Measurements from ENCODE around the gene APOB.

APOB gene

DNA sequence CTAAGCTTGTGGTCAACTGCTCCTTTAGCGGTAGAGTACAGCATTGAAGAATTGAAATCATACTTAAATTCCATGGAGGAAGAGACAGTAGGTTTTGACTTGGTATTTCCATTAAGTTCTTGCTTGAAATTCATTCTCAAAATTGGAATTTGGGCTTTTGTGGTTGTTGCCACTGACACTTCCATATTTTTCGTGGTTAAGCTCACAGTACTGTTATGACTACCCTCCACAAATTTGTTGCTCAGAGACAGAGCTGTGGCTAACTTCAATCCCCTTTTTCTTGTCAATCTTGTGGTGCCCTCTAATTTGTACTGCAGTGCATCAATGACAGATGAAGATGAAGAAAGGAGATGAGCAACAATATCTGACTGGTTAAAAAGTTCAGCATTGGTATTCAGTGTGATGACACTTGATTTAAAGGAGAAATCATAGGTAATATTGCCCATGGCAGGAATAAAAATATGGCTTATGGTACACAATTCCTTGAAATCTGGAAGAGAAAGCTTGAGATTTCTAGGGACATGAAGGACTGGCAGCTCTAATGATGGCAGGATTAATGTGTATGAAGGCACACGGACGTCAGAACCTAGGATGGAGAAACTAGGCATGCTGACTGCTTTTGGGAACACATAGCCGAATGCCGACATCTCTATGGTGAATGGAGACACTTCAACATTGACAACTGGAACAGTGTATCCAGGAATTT is 37.3 kb downstream of the APOB start:
- no peak for DNase-seq (ENCODE audit: low read depth in 1 of 2, low spot score in 1 of 2)

- no peak for DNase-seq (ENCODE audit: low read depth in 1 of 2, low spot score in 1 of 2)
These were observed 38.0 kb downstream of the APOB start for GRCh38 chr2:21005700-21006422.

DNA sequence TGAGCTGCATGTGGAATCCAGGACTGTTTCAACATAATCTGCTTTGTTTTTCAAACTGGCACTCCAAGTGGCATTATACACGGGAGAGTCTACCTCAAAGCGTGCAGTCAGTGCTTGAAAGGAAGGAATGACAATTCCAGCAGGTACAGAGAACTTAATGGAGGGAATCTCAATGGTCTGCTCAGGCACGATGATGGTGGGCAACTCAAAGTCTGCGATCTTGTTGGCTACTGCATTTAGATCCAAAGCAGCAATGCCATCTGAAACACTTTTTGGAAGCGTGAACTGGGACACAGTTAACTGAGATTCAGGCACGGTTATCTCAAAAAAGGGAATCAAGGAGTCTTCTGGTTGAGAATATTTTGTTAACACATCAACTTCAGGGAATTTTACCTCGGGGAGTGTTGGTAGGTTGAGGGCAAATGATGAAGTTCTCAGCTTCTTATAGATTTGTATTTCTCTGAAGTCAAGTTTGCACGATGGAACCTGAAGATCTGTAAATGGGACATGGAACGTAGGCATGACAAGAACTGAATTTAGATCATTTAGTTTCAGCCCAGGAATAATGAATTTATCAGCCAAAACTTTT is 38.7 kb downstream of the APOB start:
- no peak for DNase-seq (ENCODE audit: low read depth in 1 of 2, low spot score in 1 of 2)

DNA sequence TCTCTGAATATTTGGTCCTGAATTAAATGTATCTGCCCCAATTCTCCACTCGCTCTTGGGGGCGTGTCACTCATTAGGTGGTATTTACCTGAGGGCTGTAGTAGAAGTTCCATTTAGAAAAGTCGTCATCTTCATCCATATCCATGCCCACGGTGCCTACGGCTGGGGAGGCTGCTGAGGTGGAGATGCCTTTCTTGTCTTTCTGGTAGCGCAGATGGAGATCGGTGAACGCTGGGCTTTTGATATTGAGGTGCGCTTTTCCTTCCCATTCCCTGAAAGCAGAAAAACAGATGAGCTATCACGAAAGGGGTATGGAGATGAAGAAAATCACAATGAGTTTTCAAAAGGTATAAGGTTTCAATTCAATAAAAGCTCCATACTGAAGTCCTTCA is 39.7 kb downstream of the APOB start:
- no peak for DNase-seq (ENCODE audit: low read depth in 1 of 2, low spot score in 1 of 2)

- no peak for DNase-seq (ENCODE audit: low read depth in 1 of 2, low spot score in 1 of 2)
These were observed 40.2 kb downstream of the APOB start for GRCh38 chr2:21003572-21004180.

DNA sequence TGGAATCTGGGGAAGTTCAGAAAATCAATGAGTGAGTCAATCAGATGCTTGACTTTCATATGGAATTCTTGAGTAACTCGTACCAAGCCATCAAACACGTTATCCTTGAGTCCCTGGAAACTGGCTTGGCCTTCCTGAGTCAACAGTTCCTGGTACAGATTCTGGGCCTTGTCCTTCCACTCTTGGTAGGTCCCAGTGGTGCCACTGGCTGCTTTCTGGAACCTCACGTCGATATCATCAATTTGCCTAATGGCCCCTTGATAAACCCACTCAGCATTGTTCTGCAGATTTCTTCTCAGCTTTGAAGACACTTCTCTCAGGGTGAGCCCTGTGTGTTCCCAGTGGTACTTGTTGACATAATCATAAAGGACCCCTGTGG is 41.1 kb downstream of the APOB start:
- no peak for DNase-seq (ENCODE audit: low read depth in 1 of 2, low spot score in 1 of 2)

- no peak for DNase-seq (ENCODE audit: low read depth in 1 of 2, low spot score in 1 of 2)
These were observed 41.7 kb downstream of the APOB start for GRCh38 chr2:21001988-21002813.

GRCh38 chr2:21001225-21001946 is 42.5 kb downstream of the APOB start:
- DNase-seq (ENCODE audit: low read depth in 1 of 2, low spot score in 1 of 2), result no peak

GRCh38 chr2:20999906-21000645 is 43.8 kb downstream of the APOB start:
- DNase-seq (ENCODE audit: low read depth in 1 of 2, low spot score in 1 of 2), result no peak

DNA sequence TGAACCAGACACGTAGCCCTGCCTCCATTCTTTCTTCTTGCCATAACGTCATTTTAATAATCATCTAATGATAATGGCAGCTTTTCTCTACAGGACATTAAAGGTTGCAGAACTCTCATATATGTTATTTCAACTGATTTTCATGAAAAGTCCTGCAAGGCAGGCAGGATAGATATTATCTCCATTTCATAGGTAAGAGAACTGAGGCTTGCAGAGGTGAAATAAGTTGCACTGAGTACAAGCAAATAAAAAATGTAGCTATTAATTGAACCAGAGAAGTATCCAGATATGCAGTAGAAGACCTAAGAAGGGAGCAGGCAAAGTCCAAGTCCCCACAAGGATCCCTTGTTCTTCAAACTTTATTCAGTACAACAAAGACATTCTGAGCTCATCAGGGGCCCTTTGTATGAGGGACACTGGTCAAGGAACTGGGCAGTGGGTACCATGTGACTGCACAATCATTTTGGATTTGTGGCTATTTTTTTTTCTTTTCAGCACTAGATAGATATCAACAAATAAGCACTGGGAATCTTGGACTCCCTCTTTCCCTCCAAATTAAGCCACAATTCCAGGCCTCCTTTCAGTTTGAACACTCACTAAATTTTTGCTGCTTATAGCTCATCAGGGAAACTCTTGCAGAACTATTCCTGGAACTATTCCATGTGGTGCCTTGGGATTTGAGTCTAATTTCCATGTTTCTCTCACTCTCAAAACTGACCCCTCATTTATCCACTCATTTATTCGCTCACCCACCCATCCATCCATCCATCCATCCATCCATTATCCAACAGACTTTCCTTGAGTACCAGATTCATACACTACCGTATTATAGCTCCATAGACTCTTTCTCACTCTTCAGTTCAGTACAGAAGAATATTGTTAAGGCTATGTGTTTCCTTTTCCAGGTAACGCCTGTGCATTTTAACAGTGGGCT is 44.6 kb downstream of the APOB start:
- no peak for DNase-seq (ENCODE audit: low read depth in 1 of 2, low spot score in 1 of 2)

- no peak for DNase-seq (ENCODE audit: low read depth in 1 of 2, low spot score in 1 of 2)
These were observed 45.7 kb downstream of the APOB start for GRCh38 chr2:20997953-20998722.

GRCh38 chr2:20994130-20994529 is 49.7 kb downstream of the APOB start:
- no peak for DNase-seq (ENCODE audit: low read depth in 1 of 2, low spot score in 1 of 2)

DNA sequence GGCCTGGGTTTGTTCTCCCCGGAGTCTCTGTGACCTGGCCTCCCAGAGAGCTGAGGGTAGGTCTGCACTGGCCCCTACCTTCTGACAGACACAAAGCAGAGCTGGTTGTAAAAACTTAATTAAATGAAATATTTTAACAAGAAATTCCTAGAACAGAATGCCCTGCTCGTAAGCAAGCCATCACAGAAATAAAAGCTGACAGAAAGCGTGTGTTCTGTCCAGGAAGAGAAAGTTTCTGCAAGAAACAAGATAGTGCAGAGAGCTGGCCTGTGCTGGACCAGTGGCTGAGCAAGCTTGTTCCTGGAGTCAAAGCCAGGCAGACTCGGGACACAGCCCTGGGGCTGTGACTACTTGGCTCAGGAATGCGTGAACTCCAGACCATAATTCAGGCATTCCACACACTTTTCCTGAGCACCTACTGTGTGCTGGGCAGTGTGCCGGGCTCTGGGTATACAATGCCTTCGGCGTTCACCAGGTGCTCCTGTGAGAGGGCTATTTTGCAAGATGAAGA is 51.6 kb downstream of the APOB start:
- DNase-seq (ENCODE audit: low read depth in 1 of 2, low spot score in 1 of 2), result no peak

- DNase-seq (ENCODE audit: low read depth in 1 of 2, low spot score in 1 of 2), result no peak
These were observed 53.1 kb downstream of the APOB start for GRCh38 chr2:20990442-20991430.

DNA sequence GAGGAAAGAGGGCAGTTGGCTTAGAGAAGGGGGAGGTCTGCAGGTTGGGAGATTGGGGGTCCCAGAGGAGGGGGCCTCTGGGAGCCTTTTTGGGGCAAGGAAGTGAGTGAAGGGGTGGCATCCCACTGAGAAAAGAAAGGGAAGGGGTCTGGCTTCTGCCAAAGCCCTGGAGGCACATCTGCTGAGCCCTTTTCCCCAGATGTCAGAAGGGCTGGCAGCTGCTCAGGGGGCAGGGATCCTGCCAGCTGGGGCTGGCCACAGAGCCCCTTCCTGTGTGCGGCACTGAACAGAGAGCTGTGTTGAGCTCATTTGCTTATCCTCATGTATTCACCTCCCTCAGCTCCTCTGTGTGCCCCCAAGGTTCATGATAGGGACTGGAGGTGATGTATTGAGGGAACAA is 54.5 kb downstream of the APOB start:
- no peak for DNase-seq (ENCODE audit: low read depth in 1 of 2, low spot score in 1 of 2)

GRCh38 chr2:20988905-20989304 is 55.0 kb downstream of the APOB start:
- DNase-seq (ENCODE audit: low read depth in 1 of 2, low spot score in 1 of 2), result no peak
